MM.1S (cell line): Measurements from ENCODE around the gene ISCU.

Source experiments
- DNase-seq: peaks from one replicate; pipeline ENCODE4 v3.0.0-alpha.2; 2015
- H2AFZ ChIP-seq: fragments of 300-600 bp; sonication (generic); 2 replicates; pipeline ENCODE4 v1.6.0; 2016; ENCODE audit warnings: antibody characterized with exemption, low read length
- H3F3A ChIP-seq: fragments of 300-600 bp; sonication (generic); 2 replicates; pipeline ENCODE4 v1.6.1; 2016; ENCODE audit warnings: mild to moderate bottlenecking, antibody characterized with exemption, low read length, moderate library complexity, mixed read lengths; ENCODE audit not compliant: insufficient read depth
- H3K27ac ChIP-seq: fragments of 300-600 bp; sonication (generic); 2 replicates; pipeline ENCODE4 v1.5.1; 2016; ENCODE audit warnings: mild to moderate bottlenecking, low read length
- H3K27me3 ChIP-seq: fragments of 300-600 bp; sonication (generic); replicated peaks from 2 replicates; pipeline ENCODE4 v1.6.0; 2016; ENCODE audit warnings: low read length; ENCODE audit not compliant: insufficient read depth
- H3K36me3 ChIP-seq: fragments of 300-600 bp; sonication (generic); replicated peaks from 2 replicates; pipeline ENCODE4 v1.6.1; 2016; ENCODE audit warnings: mild to moderate bottlenecking, low read length, mixed read lengths; ENCODE audit not compliant: insufficient read depth
- H3K4me1 ChIP-seq: fragments of 300-600 bp; sonication (generic); 2 replicates; pipeline ENCODE4 v1.6.1; 2016; ENCODE audit warnings: low read length, mixed read lengths
- H3K4me2 ChIP-seq: fragments of 300-600 bp; sonication (generic); 2 replicates; pipeline ENCODE4 v1.6.0; 2016; ENCODE audit warnings: low read depth, low read length
- H3K4me3 ChIP-seq: fragments of 300-600 bp; sonication (generic); 2 replicates; pipeline ENCODE4 v1.5.1; 2016; ENCODE audit warnings: low read length, mixed read lengths
- H3K79me2 ChIP-seq: fragments of 300-600 bp; sonication (generic); 2 replicates; pipeline ENCODE4 v1.6.1; 2016; ENCODE audit warnings: mixed run types, low read length, mixed read lengths
- H3K9ac ChIP-seq: fragments of 300-600 bp; sonication (generic); 2 replicates; pipeline ENCODE4 v1.6.1; 2016; ENCODE audit warnings: low read length, mixed read lengths
- H3K9me2 ChIP-seq: fragments of 300-600 bp; sonication (generic); replicated peaks from 2 replicates; pipeline ENCODE4 v1.6.1; 2016; ENCODE audit warnings: mild to moderate bottlenecking, low read length, mixed read lengths; ENCODE audit not compliant: insufficient read depth
- H3K9me3 ChIP-seq: fragments of 300-600 bp; sonication (generic); replicated peaks from 2 replicates; pipeline ENCODE4 v1.6.1; 2016; ENCODE audit warnings: mild to moderate bottlenecking, low read length, mixed read lengths; ENCODE audit not compliant: insufficient read depth
- H4K20me1 ChIP-seq: fragments of 300-600 bp; sonication (generic); 2 replicates; pipeline ENCODE4 v1.6.1; 2016; ENCODE audit warnings: mild to moderate bottlenecking, low read length, moderate library complexity, mixed read lengths; ENCODE audit not compliant: insufficient read depth
- EZH2 ChIP-seq: fragments of 300-600 bp; sonication (generic); optimal IDR thresholded peaks from 2 replicates; pipeline ENCODE3; 2017; ENCODE audit warnings: low read depth, mild to moderate bottlenecking, antibody characterized with exemption, low read length, mixed read lengths
- EZH2phosphoT487 ChIP-seq: fragments of 300-600 bp; sonication (generic); IDR thresholded peaks from 2 replicates; pipeline ENCODE4 v1.6.1; 2018; ENCODE audit warnings: antibody characterized with exemption, low read length
- TF ChIP-seq, protein P1 (sequence below): fragments of 300-600 bp; sonication (generic); IDR thresholded peaks from 2 replicates; pipeline ENCODE4 v1.5.1; 2016; ENCODE audit warnings: antibody characterized with exemption, low read length, mixed read lengths

ISCU gene

DNA sequence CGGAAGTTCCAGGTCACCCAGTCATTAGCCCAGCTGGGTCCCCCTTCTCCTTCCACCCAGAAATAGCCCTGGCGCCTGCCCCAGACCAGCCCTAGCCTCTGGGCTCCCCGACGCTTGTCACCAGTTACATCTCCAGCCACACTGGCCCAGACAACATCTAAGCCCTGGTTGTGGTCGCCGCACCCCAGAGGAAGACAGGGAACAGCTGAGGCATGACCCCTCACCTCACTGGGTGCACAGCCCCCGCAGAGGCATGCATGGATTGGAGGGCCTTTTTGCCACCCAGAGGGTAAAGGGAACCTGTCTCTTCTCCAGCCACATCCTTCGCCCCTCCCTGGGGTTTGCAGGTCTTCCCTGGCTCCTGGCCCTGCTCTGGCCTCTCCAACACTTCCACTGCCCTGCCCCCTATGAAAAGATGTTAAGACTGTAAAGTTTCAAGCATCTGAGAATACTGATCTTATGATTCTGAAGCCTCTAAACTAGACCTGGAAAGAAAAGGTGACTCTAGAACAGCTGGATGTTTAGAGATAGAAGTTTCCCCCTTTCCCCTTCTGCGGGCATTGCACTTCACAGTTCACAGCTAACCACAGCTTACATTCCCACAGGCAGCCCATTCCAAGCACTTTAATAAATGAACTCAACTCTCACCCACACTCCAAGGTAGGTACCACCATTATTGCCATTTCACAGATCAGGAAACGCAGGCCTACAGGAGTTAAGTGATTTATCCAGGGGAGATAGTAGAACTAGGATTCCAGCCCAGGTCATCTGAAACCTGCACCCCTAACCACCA is 20.8 kb downstream of the ISCU start:
- H3K27me3 ChIP-seq = no peaks in the 10 kb centered on the region
- no peaks in the 10 kb centered on the region for H3K79me2 ChIP-seq
- peaks cover 12% of the 10 kb centered on the region; the same call in 1 of the 2 replicates for H3K4me1 ChIP-seq
- H4K20me1 ChIP-seq = no peaks in the 10 kb centered on the region
- H3K4me3 ChIP-seq = no peak overlapping the region
- H3K9me3 ChIP-seq = no peaks in the 10 kb centered on the region
- H3K4me2 ChIP-seq = no peak overlapping the region
- H3K27ac ChIP-seq = no peak overlapping the region
- no peaks in the 10 kb centered on the region for H3F3A ChIP-seq
- H3K9ac ChIP-seq = no peak overlapping the region
- no peak for DNase-seq
- H3K9me2 ChIP-seq = no peaks in the 10 kb centered on the region
- H3K36me3 ChIP-seq = no peaks in the 10 kb centered on the region
- TF ChIP-seq EZH2 = no peak
- TF ChIP-seq, protein P1, sequence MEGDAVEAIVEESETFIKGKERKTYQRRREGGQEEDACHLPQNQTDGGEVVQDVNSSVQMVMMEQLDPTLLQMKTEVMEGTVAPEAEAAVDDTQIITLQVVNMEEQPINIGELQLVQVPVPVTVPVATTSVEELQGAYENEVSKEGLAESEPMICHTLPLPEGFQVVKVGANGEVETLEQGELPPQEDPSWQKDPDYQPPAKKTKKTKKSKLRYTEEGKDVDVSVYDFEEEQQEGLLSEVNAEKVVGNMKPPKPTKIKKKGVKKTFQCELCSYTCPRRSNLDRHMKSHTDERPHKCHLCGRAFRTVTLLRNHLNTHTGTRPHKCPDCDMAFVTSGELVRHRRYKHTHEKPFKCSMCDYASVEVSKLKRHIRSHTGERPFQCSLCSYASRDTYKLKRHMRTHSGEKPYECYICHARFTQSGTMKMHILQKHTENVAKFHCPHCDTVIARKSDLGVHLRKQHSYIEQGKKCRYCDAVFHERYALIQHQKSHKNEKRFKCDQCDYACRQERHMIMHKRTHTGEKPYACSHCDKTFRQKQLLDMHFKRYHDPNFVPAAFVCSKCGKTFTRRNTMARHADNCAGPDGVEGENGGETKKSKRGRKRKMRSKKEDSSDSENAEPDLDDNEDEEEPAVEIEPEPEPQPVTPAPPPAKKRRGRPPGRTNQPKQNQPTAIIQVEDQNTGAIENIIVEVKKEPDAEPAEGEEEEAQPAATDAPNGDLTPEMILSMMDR = no peak
- no peak for TF ChIP-seq EZH2phosphoT487
- H2AFZ ChIP-seq = no peak overlapping the region

- Histone ChIP-seq H3F3A (no peaks in the 10 kb centered on the region), H3K4me1 (peaks cover 6% of the 10 kb centered on the region; the same call in 1 of the 2 replicates), H2AFZ (no peak overlapping the region), H3K4me3 (no peak overlapping the region), H3K27me3 (no peaks in the 10 kb centered on the region), H3K36me3 (no peaks in the 10 kb centered on the region), H3K9me2 (no peaks in the 10 kb centered on the region), H3K27ac (no peak overlapping the region), H4K20me1 (no peaks in the 10 kb centered on the region), H3K79me2 (no peaks in the 10 kb centered on the region), H3K4me2 (no peak overlapping the region), H3K9me3 (no peaks in the 10 kb centered on the region), H3K9ac (no peak overlapping the region)
- no peak for DNase-seq
- TF ChIP-seq, protein P1 = no peak
- TF ChIP-seq EZH2phosphoT487 = no peak
- TF ChIP-seq EZH2 = no peak
Measured at GRCh38 chr12:108583991-108584390, 21.6 kb downstream of the ISCU start.

DNA sequence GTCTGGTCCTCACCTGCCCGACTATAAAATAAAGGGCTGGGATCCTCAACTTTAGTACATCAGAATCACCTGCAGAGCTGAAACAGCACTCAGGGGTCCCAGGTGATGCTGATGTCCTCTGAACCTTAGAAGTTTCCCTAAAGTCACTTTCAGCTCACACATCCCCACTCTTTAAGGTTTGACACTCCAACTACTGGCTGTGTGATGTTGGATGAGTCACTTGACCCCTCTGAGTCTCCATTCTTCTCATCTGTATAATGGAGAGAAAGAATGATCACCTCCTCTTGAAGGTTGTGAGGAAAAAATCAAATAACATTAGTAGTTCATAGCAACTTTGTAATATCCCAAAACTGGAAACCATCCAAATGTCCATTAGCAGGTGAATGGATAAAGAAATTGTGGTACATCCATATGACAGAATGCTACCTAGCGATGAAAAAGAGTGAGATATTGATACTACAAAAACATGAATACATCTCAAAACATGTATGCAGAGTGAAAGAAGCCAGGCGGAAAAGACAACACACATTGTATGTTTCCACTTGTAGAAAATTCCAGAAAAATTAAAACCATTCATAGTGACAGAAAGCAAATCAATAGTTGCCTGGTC is 22.2 kb downstream of the ISCU start:
- no peak for DNase-seq
- H3K4me2 ChIP-seq = no peak overlapping the region
- no peaks in the 10 kb centered on the region for H4K20me1 ChIP-seq
- 0 out of 2 replicates have a peak, but pooled peaks cover under 1% of the 10 kb centered on the region for H3K4me1 ChIP-seq
- no peak overlapping the region for H3K4me3 ChIP-seq
- H3K27ac ChIP-seq = no peak overlapping the region
- no peaks in the 10 kb centered on the region for H3K79me2 ChIP-seq
- no peaks in the 10 kb centered on the region for H3F3A ChIP-seq
- no peak for TF ChIP-seq EZH2
- TF ChIP-seq, protein P1 = no peak
- no peak for TF ChIP-seq EZH2phosphoT487
- no peaks in the 10 kb centered on the region for H3K9me2 ChIP-seq
- no peaks in the 10 kb centered on the region for H3K9me3 ChIP-seq
- no peak overlapping the region for H2AFZ ChIP-seq
- H3K36me3 ChIP-seq = no peaks in the 10 kb centered on the region
- H3K9ac ChIP-seq = no peak overlapping the region
- H3K27me3 ChIP-seq = no peaks in the 10 kb centered on the region
